Subcutaneous preadipocyte (primary cell): Measurements from ENCODE around the gene TMEM98. TPM values are rescaled to one million over a fixed set of nuclear protein-coding genes. Genes with fewer than 3 reads are reported as not detected.

Source experiments
- total RNA-seq: library from RNA; depleted of rRNA; stranded (reverse); fragments of >200 nt; gene quantifications from 2 replicates; pipeline ENCODE4 v1.2.3, GENCODE V29; 2012

Gene TMEM98
- 33.0 and 50.3 TPM in 2 replicates for total RNA-seq

DNA sequence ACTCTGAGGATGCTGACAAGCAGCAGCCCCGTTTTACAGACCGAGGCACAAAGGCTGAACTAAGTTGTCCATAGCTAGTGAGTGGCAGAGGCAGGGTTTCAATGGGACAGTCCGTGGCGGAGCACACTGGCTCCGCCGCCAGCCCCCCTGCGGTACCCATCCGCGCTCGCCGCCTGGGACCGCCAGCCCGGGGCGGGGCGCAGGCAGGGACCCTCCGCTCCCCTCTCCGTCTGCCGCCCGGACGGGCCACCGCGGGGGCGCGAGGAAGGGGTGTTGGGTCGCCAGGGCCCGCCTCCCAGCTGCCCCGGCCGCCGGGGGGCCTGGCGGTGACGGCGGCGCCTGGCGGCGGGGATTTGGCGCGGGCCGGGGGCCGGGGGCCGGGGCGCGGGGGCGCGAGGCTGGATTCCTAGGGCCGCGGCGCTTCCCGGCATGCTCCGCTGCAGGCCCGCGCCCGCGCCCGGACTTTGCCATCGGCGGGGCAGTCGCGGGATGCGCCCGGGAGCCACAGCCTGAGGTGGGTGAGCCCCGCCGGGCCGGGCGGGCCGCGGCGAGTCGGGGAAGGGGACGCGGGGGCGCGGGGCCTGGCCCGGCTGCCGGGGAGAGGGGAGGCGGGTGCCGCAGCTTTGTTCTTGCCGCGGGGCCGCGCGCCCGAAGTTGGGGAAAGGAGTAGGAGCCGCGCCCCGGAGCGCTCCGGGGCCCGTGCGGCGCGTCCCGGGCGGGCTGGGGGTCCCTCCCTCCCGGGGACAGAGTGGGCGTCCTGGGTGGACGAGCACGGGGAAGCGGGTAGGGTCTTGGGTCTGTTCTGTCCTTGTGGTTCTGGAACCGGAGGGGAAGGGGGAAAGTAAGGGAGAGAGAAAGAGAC lies at the start of gene TMEM98:
Gene TMEM98, plus strand, starts transcription at position 430 of the 862 bp plus-strand sequence. CDS start 3,376 bp downstream, outside the sequence.

Other genes starting within 250 kb of the TMEM98 start
- 24.2 and 55.5 TPM in 2 replicates for gene MYO1D, start 51.0 kb upstream of the TMEM98 start, total RNA-seq
- not detected in 2 replicates for gene SPACA3, start 63.7 kb downstream of the TMEM98 start, total RNA-seq